Stimulated activated CD4-positive, alpha-beta T cell treated with anti-CD3 and anti-CD28 coated beads, Interleukin-1b, Interleukin-23, amount 100 ng/mL, for 4 hours (primary cell): Measurements from ENCODE around the gene MGMT.

ENCODE experiments used
- DNase-seq, 2 donors: peaks; one replicate each; pipeline ENCODE4 v3.0.0-alpha.2; 2020; ENCODE audit warnings: low read depth in 2 of 2

The MGMT gene

GRCh38 chr10:129586898-129587443 is 119.9 kb downstream of the MGMT start:
- DNase-seq: no peak

- DNase-seq: no peak
Measured at GRCh38 chr10:129589546-129589945, 122.5 kb downstream of the MGMT start.

GRCh38 chr10:129593953-129594352 is 126.9 kb downstream of the MGMT start:
- DNase-seq: no peak

GRCh38 chr10:129594811-129595210 is 127.8 kb downstream of the MGMT start:
- no peak for DNase-seq

GRCh38 chr10:129598413-129598812 is 131.4 kb downstream of the MGMT start:
- DNase-seq: no peak

GRCh38 chr10:129599160-129599559 is 132.1 kb downstream of the MGMT start:
- DNase-seq: no peak

- no peak for DNase-seq
Measured at GRCh38 chr10:129601737-129602136, 134.7 kb downstream of the MGMT start.

- DNase-seq: no peak
Measured at GRCh38 chr10:129602938-129603535, 136.0 kb downstream of the MGMT start.

- no peak for DNase-seq
Measured at GRCh38 chr10:129604333-129605032, 137.4 kb downstream of the MGMT start.

- DNase-seq: no peak
Measured at GRCh38 chr10:129605266-129605985, 138.4 kb downstream of the MGMT start.

GRCh38 chr10:129605986-129606518 is 139.0 kb downstream of the MGMT start:
- no peak for DNase-seq

- DNase-seq: no peak
Measured at GRCh38 chr10:129607607-129608109, 140.6 kb downstream of the MGMT start.

GRCh38 chr10:129608653-129609052 is 141.6 kb downstream of the MGMT start:
- DNase-seq: no peak

- no peak for DNase-seq
Measured at GRCh38 chr10:129609551-129609950, 142.5 kb downstream of the MGMT start.

- DNase-seq: no peak
Measured at GRCh38 chr10:129612481-129613109, 145.6 kb downstream of the MGMT start.

GRCh38 chr10:129613377-129613980 is 146.4 kb downstream of the MGMT start:
- no peak for DNase-seq

GRCh38 chr10:129614341-129614740 is 147.3 kb downstream of the MGMT start:
- no peak for DNase-seq

GRCh38 chr10:129615381-129615780 is 148.3 kb downstream of the MGMT start:
- DNase-seq: no peak

GRCh38 chr10:129615921-129616525 is 149.0 kb downstream of the MGMT start:
- no peak for DNase-seq

- DNase-seq: no peak
Measured at GRCh38 chr10:129617768-129618167, 150.7 kb downstream of the MGMT start.

- DNase-seq: no peak
Measured at GRCh38 chr10:129621062-129621461, 154.0 kb downstream of the MGMT start.
